Effector CD4-positive, alpha-beta T cell (primary cell): ENCODE measurements around the gene RUNX3.

Experiments used
- DNase-seq: peaks from one replicate; pipeline ENCODE4 v3.0.0-alpha.2; 2020

Gene RUNX3

DNA sequence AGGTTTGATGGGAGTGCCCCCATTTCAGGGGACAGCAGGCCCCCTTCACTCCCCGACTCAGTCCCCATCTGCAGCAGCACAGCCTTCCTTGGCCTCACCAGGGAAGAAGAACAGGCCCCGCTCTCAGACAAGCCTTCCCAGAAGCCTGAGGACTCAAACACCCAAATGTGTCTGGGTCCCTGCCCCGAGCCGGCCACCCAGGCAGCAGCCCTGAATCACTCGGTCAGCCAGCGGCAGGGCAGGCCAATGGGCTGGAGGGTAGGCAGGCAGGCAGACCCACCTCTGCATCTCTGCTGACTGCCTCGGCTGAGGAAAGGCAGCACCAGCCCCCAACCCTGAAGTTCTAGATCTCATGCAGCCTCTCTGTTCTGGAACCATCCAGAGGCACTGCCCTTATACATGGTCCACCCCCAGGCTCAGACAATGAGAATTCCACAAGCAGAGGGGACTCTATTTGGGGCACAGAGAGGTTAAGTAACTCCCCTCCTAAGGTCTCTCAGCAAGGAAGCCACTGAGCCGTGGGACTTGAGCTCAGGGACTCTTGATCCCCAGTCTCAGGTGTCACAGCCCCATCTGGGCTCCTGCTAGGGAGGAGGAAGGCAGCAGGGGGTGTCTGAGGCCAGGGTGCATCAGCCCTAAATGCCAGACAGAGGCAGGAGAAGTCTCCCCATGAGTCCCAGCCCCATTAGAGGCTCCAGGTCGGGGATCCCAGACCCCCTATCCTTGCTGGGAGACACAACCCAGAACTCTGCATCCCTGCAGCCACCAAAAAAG lies 33.2 kb upstream of the RUNX3 start:
- peak; percentile 41 for DNase-seq

DNA sequence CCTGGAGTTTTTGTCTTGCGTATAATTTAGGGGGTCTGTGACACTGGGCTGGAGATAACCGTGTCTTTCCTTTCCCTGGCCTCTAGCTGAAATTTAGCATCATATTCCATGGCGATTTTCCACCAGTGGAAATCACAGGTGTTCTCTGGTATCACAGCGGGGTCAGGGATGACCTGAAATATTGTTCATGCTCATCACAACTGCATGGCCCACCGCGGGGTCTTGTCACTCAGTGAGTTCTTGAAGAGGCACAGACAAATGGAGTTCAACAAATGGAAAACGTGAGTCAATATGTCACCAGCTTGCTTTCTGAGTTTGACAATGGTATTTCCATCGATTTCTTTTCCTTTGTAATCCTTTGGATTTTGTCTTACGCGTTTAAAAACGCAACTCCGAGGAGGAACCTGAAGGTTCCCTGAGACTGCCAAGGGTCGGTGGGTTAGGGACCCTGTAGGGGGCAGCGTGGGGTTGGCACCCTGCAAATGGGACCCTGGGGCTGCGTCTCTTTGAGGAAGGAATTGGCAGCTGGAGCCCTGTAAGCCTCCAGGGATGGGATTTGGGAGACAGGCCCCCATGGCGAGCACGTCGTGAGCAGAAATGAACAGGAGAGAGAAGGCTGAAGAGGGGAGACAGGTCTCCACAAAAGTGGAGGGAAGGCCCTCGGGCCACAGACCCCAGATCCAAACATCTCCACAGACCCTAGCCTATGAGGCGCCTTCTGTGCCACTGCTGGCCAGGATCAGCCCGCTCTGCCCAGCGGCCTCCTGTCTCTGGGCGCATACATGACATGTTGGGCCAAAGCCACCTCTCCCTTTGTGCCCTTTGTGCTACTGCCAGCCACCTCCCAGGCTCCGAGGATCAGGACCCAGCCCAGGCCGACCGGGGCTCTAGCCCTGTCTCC lies 32.1 kb upstream of the RUNX3 start:
- no peak for DNase-seq

DNA sequence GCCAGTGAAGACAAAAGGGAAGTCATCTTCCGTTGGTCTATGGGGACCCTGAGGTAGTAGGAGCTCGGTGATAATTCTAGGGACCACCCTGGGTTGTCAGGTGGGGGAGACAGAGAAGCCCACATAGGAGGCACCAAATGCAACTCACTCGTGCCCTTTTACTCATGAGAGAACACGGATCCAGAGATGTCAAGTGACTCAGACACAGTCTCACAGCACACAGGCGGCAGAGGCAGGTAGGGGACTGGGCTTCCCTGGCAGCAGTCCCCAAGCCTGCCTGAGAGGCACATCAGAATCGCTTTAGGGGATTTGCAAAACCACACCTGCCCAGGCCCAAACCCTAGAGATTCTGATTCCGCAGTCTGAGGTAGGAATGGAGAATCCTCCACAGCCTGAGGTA lies 31.3 kb upstream of the RUNX3 start:
- DNase-seq: no peak

GRCh38 chr1:24960071-24960801 lies 30.2 kb upstream of the RUNX3 start:
- DNase-seq: no peak

- DNase-seq: no peak
Observed at GRCh38 chr1:24959623-24959975, 29.5 kb upstream of the RUNX3 start.

GRCh38 chr1:24958766-24959622 lies 28.9 kb upstream of the RUNX3 start:
- no peak for DNase-seq

GRCh38 chr1:24957808-24958752 lies 28.0 kb upstream of the RUNX3 start:
- no peak for DNase-seq

DNA sequence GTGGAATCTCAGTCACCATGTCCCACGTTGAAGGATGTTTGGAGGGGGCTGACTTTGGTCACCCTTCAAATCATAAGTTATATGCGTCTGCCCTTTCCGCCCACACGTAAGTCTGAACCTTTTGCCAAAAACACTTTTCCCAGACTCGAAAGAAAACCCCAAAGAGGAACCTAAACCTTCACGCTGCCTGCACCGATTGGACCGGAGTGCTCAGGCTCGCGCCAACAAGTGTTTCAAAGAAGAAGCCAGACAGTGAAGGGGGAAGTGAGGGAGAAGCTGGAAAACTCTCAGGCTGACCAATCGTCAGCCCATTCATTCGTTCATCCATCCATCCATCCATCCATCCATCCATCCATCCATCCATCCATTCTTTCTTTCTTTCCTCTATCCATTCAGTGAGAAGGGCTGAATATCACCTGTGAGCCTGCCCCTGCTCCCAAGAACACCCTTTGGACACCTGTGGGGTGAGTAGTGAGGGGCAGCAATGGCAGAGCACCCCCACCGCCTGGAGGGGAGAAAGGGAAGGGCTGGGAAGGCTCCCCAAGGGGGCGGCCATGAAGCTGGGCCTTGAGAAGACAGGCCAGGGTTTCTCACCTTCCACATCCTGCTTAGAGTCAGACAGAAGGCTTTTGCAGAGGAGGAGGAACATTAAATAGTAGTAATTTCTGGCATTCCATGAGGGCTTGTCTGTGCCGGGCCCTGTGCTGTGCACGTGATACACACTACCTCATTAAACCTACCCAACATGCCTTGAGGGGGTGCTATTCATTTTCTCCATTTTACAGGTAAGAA lies 27.1 kb upstream of the RUNX3 start:
- no peak for DNase-seq

DNA sequence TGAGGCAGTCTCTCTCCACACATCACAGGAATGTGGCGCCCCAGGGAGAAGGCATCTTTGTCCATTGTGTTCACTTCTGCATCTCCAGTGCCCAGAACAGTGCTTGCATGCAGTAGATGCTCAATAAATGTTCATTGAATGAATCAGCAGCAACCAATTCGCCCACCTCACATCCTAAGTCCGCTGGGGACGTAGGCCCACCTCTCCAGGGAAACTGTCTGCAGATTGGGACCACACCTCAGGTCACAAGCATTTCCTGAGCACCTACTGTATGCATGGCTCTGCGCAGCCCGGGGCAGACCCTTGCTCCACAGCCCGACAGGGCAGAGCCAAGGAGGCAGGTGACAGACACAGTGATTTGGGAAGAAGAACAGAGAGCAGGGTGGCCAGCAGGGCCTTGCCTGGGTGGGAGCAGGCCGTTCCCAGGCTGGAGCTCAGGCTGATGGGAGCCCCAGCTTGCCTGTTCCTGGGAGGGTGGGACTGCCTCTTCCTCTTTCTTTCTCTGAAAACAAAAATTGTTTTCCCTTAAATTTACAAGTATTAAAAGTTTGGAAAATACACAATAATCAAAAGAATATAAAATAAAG lies 25.8 kb upstream of the RUNX3 start:
- DNase-seq: no peak

GRCh38 chr1:24955161-24955560 lies 25.1 kb upstream of the RUNX3 start:
- peak; percentile 43 for DNase-seq

- no peak for DNase-seq
Observed at GRCh38 chr1:24954631-24955030, 24.6 kb upstream of the RUNX3 start.

DNA sequence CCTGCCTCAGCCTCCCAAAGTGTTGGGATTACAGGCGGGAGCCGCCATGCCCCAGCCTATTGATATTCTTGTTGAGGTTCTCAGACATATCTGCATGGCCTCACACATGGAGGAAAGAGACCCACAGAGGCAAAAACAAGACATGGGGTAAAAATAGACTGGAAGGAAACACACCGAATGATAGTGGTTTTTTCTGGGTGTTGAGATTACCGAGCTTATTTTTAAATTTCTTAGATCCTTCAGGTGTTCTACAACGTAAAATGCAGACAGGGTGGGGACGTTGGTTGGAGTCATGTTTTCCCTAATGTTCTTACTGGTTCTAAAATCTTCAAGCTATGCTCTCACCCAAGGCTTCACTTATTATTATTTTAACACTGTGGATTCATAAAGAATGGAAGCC lies 23.9 kb upstream of the RUNX3 start:
- DNase-seq: no peak

GRCh38 chr1:24952413-24952841 lies 22.4 kb upstream of the RUNX3 start:
- no peak for DNase-seq

- DNase-seq: no peak
Observed at GRCh38 chr1:24951810-24952412, 21.8 kb upstream of the RUNX3 start.

DNA sequence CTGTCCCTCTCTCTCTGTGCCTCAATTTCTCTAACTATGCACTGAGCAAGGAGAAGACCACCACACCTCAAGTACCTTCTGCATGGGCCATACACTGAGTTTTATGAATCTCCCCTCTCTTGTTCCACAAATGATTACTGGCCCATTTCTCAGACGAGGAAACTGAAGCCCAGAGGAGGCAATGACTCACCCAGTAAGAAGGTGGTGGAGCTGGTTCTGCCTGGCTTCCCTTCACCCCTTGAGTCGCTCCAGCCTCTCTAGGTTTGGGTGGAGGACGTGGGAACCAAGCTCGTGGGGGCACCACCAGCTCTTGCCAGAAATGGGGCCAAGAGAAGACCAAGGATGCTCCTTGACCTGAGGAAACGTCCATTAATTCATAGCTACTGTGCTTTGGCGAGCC lies 21.3 kb upstream of the RUNX3 start:
- no peak for DNase-seq

GRCh38 chr1:24949331-24949881 lies 19.3 kb upstream of the RUNX3 start:
- no peak for DNase-seq

DNA sequence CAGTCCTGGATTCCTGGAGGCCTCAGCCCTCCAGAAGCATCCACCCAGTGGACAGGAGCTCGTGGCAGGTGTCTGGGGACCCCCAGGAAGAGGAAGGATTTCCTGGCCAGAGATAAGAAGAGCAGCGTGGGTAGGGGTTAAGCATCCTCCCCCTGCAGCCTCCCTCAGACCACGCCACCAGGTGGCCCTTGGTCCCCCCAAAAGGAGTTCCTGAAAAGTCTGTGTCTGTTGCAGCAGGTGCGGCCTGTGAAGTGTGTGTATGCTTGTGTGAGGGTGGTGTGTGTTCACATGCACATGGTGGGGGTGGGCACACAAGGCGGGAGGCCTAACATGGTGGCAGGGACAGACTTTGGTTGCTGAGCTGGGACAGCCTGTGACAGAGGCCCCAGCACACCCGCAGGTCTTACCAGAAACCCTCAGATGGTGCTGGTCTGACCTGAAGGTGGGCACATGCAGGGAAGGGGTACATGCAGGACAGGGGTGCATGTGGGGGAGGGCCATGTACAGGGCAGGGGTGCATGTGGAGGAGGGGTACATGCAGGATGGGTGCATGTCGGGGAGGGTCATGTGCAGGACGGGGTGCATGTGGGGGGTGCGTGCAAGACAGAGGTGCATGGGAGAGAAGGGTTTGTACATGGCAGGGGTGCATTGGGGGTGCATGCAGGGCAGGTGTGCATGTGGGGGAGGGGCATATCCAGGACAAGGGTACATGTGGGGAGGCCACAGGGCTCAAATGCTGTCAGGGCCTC lies 18.2 kb upstream of the RUNX3 start:
- DNase-seq: no peak

DNA sequence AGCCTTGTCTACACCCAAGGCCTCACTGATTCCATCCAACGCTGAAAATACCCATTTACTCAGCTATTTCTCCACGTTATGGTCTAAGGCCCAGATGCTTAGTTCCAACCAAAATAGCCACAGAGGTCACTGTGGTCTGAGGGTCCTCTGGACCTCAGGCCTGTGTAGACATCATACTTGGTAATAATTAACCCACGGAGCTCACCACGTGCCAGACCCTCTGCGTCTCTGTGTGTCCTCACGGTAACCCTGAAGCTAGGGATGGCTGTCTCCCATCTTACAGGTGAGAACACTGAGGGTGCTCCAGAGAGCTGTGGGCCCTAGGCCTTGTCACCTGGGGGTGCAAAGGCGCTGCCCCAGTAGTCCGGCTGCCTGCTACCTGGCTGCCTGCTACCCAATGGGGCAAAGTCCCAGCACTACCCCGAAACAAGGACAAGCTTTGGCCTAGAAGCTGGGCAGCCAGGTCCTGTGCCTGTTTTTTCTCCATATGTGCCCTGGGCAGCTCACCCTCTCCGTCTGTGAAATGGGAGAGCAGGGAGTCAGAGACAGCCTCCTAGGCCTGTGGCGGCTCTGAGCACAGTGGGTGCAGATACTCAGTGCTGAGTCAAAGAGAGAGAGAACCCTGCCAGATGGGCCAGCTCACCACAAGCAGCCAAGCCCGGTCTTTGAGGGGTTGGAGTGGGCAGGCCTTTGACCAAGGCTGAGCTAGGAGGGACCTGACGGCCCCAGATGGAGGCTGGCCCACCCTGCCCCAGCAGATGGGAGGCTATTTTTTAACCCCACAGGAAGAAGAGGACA lies 17.0 kb upstream of the RUNX3 start:
- no peak for DNase-seq
